DND-41 (cell line): ENCODE measurements around the gene RASGRP2.

Source experiments
- ATAC-seq: fragments of 200-7000 bp; cut with Tn5 transposase; 3 replicates; pipeline ENCODE4 v1.9.1; 2021; ENCODE audit warnings: low read depth; ENCODE audit not compliant: insufficient read depth
- DNase-seq: peaks from one replicate; pipeline ENCODE4 v3.0.0-alpha.2; 2020
- H2AFZ ChIP-seq: 2 replicates; pipeline ENCODE4 v1.6.0; 2012; ENCODE audit warnings: low read depth, low read length
- H3K27ac ChIP-seq: 2 replicates; pipeline ENCODE4 v1.5.1; 2012; ENCODE audit warnings: low read length, inconsistent platforms
- H3K27me3 ChIP-seq: fragments of 200-600 bp; sonication (generic); 2 replicates; pipeline ENCODE4 v1.6.0; 2012; ENCODE audit warnings: low read length, mild to moderate bottlenecking, inconsistent platforms; ENCODE audit not compliant: insufficient read depth, poor library complexity
- H3K36me3 ChIP-seq: 2 replicates; pipeline ENCODE4 v1.5.1; 2012; ENCODE audit warnings: low read length, inconsistent platforms; ENCODE audit not compliant: insufficient read depth
- H3K4me1 ChIP-seq: 2 replicates; pipeline ENCODE4 v1.5.1; 2012; ENCODE audit warnings: mild to moderate bottlenecking, low read length; ENCODE audit not compliant: insufficient read depth
- H3K4me2 ChIP-seq: 2 replicates; pipeline ENCODE4 v1.6.0; 2012; ENCODE audit warnings: mild to moderate bottlenecking, moderate library complexity, low read length, inconsistent platforms; ENCODE audit not compliant: insufficient read depth
- H3K4me3 ChIP-seq, 2 experiments: fragments of 200-600 bp in 1 of 2; shearing (Covaris generic) in 1 of 2; 2 replicates each; pipeline ENCODE4 v1.5.1; 2012 to 2016; ENCODE audit warnings: inconsistent platforms in 2 of 2, low read length in 2 of 2, mild to moderate bottlenecking in 2 of 2, low read depth in 1 of 2, moderate library complexity in 1 of 2
- H3K79me2 ChIP-seq: 2 replicates; pipeline ENCODE4 v1.6.0; 2012; ENCODE audit warnings: low read length, inconsistent platforms; ENCODE audit not compliant: insufficient read depth
- H3K9ac ChIP-seq: 2 replicates; pipeline ENCODE4 v1.6.0; 2012; ENCODE audit warnings: low read depth, mild to moderate bottlenecking, inconsistent platforms, low read length, moderate library complexity
- H3K9me3 ChIP-seq: 2 replicates; pipeline ENCODE4 v1.5.1; 2012; ENCODE audit warnings: low read length, moderate library complexity, mild to moderate bottlenecking, inconsistent platforms; ENCODE audit not compliant: insufficient read depth, severe bottlenecking
- H4K20me1 ChIP-seq: 2 replicates; pipeline ENCODE4 v1.6.0; 2012; ENCODE audit warnings: low read length; ENCODE audit not compliant: insufficient read depth
- CTCF ChIP-seq: IDR thresholded peaks from 2 replicates; pipeline ENCODE4 v1.5.1; 2012; ENCODE audit warnings: borderline replicate concordance, low read length, moderate library complexity, mild to moderate bottlenecking; ENCODE audit not compliant: poor library complexity, severe bottlenecking; ENCODE audit errors: extremely low read depth
- EZH2 ChIP-seq: IDR thresholded peaks from 3 replicates; pipeline ENCODE4 v1.6.1; 2012; ENCODE audit warnings: borderline replicate concordance, low read depth, mild to moderate bottlenecking, moderate library complexity, low read length, inconsistent platforms; ENCODE audit not compliant: severe bottlenecking

The RASGRP2 gene

GRCh38 chr11:64687643-64688533 lies 56.1 kb downstream of the RASGRP2 start:
- peaks cover 16% of the 10 kb centered on the region for H3K4me1 ChIP-seq
- H3K4me2 ChIP-seq: peak overlapping the region; percentile 96
- H4K20me1 ChIP-seq: no peaks in the 10 kb centered on the region
- no peak for ATAC-seq
- TF ChIP-seq CTCF (no peak), EZH2 (no peak)
- H3K27ac ChIP-seq: no peak overlapping the region; the same call in 1 of the 2 replicates
- H3K79me2 ChIP-seq: no peaks in the 10 kb centered on the region
- no peak for DNase-seq
- H3K36me3 ChIP-seq: no peaks in the 10 kb centered on the region
- H3K27me3 ChIP-seq: peaks cover 16% of the 10 kb centered on the region
- H3K9me3 ChIP-seq: no peaks in the 10 kb centered on the region
- peak overlapping the region in 1 of 2 experiments; percentile 71; a peak in 2 of 4 replicates for H3K4me3 ChIP-seq
- peak overlapping the region; percentile 99 for H2AFZ ChIP-seq
- peak overlapping the region; percentile 45; the same call in 1 of the 2 replicates for H3K9ac ChIP-seq

DNA sequence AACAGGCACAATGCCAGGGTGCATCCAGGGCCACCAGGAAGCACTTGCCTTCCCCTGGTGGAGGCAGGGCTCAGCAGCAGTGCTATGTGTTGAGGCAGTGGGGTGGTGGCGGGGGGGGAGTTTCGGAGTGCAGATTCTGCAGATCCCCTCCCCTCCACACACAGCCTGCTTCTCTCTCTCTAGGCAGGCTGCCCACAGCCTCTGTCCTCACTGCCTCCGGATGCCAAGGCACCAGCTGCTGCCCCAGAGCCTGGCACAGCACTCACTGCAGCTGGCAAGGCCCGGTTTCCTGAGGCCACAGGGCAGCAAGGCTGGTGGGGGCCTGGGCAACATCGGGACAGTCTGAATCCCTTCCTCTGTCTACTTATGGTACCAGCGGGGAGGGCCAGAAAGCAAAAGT lies 56.7 kb downstream of the RASGRP2 start:
- TF ChIP-seq CTCF: no peak
- TF ChIP-seq EZH2: no peak
- Histone ChIP-seq H3K79me2 (no peaks in the 10 kb centered on the region), H3K27ac (no peak overlapping the region), H4K20me1 (no peaks in the 10 kb centered on the region), H3K27me3 (peaks cover 9% of the 10 kb centered on the region), H3K4me1 (peaks cover 16% of the 10 kb centered on the region), H3K4me3 (no peak overlapping the region), H3K36me3 (no peaks in the 10 kb centered on the region), H3K9ac (no peak overlapping the region), H3K9me3 (no peaks in the 10 kb centered on the region), H2AFZ (no peak overlapping the region), H3K4me2 (no peak overlapping the region)
- ATAC-seq (no peak), DNase-seq (no peak)

DNA sequence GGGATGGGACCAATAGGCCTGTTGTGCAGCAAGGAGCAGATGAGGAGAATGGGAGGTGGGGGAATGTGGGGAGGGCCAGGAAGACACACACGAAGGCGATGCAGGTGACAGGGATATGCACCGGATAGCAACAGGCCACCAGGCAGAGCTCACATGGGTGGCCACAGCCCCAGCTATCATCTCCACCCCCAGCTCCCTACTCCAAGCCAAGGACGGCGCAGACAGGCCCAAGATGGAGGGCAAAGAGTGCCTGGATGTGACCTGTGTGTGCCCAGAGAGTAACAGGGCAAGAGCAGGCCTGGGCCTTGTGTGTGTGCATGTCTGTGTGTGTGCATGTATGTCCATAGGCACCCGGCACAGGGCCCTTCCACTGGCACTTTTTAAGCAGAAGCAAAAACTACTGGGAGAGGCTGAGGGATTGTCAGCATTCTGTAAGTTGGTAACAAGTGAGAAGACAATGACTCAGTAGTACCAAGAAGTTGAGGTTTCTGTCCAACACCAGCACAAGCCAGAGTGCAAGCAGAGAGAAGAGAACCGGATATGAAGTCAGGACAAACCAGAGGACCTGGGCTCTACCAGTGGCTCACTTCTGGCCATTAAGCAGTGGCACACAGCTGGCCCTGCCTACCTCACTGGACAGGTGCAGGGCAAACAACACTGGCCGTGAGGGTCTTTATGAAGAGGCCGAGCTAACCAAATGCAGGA lies 57.3 kb downstream of the RASGRP2 start:
- no peak for ATAC-seq
- H3K9ac ChIP-seq: no peak overlapping the region

More for the DNA sequence above, 57.3 kb downstream of the RASGRP2 start:
- H3K4me2 ChIP-seq: no peak overlapping the region
- DNase-seq: no peak
- no peaks in the 10 kb centered on the region for H3K9me3 ChIP-seq
- no peaks in the 10 kb centered on the region for H3K79me2 ChIP-seq
- no peaks in the 10 kb centered on the region for H4K20me1 ChIP-seq
- peaks cover 16% of the 10 kb centered on the region for H3K4me1 ChIP-seq
- H3K36me3 ChIP-seq: no peaks in the 10 kb centered on the region
- H3K4me3 ChIP-seq: no peak overlapping the region
- TF ChIP-seq CTCF (no peak), EZH2 (no peak)
- H2AFZ ChIP-seq: no peak overlapping the region
- H3K27ac ChIP-seq: no peak overlapping the region
- H3K27me3 ChIP-seq: peaks cover 4% of the 10 kb centered on the region
